Neutrophil (primary cell): ENCODE results near the gene MYO15A.
"Not testable (repeated sequence)": the region's sequence is repeated elsewhere in the genome, so short reads cannot be mapped to it uniquely, and the experiment has no call there.

Source experiments
- H3K27ac ChIP-seq: fragments of 200-600 bp; sonication (generic); 2 replicates; pipeline ENCODE4 v1.5.1; 2016; ENCODE audit warnings: mild to moderate bottlenecking, moderate library complexity
- H3K27me3 ChIP-seq: fragments of 200-600 bp; sonication (generic); 2 replicates; pipeline ENCODE4 v1.6.0; 2016; ENCODE audit warnings: mild to moderate bottlenecking
- H3K36me3 ChIP-seq: fragments of 200-600 bp; sonication (generic); 2 replicates; pipeline ENCODE4 v1.5.1; 2017
- H3K4me1 ChIP-seq, 2 experiments: fragments of 200-600 bp in 1 of 2; sonication (generic) in 1 of 2; 1 replicate in 1 of 2; 2 replicates in 1 of 2; pipeline versions ENCODE4 v1.5.1 to v1.6.1; 2013 to 2016; ENCODE audit warnings: low read depth in 1 of 2, low read length in 1 of 2, mild to moderate bottlenecking in 1 of 2, moderate library complexity in 1 of 2; ENCODE audit not compliant: control insufficient read depth in 1 of 2, insufficient read depth in 1 of 2
- H3K4me3 ChIP-seq, 2 experiments: fragments of 200-600 bp in 1 of 2; sonication (generic) in 1 of 2; 1 replicate in 1 of 2; 2 replicates in 1 of 2; pipeline ENCODE4 v1.5.1; 2013 to 2016; ENCODE audit warnings: low read depth in 1 of 2, low read length in 1 of 2, mild to moderate bottlenecking in 1 of 2, moderate library complexity in 1 of 2
- H3K9me3 ChIP-seq: fragments of 200-600 bp; sonication (generic); 2 replicates; pipeline ENCODE4 v1.5.1; 2016
- TF ChIP-seq, protein P1 (sequence below): fragments of 200-600 bp; sonication (generic); IDR thresholded peaks from 2 replicates; pipeline ENCODE4 v1.5.1; 2016; ENCODE audit warnings: antibody characterized with exemption

MYO15A gene

DNA sequence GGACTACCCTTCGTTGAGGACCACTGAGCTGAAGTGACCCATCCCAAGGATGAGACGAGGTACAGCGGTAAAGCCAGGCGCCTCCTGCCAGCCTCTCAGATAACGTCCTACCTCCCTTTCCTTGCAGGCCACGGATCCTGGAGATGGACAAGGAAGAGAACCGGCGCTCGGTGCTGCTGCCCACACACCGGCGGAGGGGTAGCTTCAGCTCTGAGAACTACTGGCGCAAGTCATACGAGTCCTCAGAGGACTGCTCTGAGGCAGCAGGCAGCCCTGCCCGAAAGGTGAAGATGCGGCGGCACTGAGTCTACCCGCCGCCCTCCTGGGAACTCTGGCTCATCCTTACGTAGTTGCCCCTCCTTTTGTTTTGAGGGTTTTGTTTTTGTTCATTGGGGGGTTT lies 99.5 kb downstream of the MYO15A start:
- Histone ChIP-seq H3K4me3 (no peak overlapping the region), H3K27ac (no peak overlapping the region), H3K4me1 (no peaks in the 10 kb centered on the region), H3K27me3 (no peaks in the 10 kb centered on the region), H3K36me3 (peaks cover 70% of the 10 kb centered on the region), H3K9me3 (no peaks in the 10 kb centered on the region)
- TF ChIP-seq, protein P1, sequence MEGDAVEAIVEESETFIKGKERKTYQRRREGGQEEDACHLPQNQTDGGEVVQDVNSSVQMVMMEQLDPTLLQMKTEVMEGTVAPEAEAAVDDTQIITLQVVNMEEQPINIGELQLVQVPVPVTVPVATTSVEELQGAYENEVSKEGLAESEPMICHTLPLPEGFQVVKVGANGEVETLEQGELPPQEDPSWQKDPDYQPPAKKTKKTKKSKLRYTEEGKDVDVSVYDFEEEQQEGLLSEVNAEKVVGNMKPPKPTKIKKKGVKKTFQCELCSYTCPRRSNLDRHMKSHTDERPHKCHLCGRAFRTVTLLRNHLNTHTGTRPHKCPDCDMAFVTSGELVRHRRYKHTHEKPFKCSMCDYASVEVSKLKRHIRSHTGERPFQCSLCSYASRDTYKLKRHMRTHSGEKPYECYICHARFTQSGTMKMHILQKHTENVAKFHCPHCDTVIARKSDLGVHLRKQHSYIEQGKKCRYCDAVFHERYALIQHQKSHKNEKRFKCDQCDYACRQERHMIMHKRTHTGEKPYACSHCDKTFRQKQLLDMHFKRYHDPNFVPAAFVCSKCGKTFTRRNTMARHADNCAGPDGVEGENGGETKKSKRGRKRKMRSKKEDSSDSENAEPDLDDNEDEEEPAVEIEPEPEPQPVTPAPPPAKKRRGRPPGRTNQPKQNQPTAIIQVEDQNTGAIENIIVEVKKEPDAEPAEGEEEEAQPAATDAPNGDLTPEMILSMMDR: no peak

DNA sequence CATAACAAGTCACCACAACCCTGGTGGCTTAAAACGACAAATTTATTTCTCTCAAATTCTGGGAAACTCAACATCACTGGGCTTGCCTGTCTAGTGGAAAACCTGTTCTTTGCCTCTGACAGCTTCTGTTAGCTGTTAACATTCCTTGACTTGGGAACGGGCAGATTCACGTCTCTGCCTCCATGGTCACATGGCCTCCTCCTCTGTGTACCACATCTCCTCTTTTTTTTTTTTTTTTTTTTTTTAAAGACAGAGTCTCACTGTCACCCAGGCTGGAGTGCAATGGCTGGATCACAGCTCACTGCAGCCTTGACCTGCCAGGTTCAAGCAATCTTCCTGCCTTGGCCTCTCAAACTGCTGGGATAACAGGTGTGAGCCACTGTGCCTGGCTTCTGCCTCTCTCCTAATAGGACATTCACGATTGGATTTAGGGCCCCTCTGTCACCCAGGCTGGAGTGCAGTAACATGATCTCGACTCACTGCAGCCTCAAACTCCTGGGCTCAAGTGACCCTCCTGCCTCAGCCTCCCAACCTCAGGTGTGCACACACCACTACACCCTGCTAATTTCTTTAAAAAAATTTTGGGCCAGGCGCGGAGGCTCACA lies 105.2 kb downstream of the MYO15A start:
- H3K36me3 ChIP-seq: peaks cover 25% of the 10 kb centered on the region
- no peaks in the 10 kb centered on the region for H3K9me3 ChIP-seq
- no peak overlapping the region for H3K4me3 ChIP-seq
- no peaks in the 10 kb centered on the region for H3K27me3 ChIP-seq
- TF ChIP-seq, protein P1: no peak
- no peak overlapping the region for H3K27ac ChIP-seq
- no peaks in the 10 kb centered on the region for H3K4me1 ChIP-seq

DNA sequence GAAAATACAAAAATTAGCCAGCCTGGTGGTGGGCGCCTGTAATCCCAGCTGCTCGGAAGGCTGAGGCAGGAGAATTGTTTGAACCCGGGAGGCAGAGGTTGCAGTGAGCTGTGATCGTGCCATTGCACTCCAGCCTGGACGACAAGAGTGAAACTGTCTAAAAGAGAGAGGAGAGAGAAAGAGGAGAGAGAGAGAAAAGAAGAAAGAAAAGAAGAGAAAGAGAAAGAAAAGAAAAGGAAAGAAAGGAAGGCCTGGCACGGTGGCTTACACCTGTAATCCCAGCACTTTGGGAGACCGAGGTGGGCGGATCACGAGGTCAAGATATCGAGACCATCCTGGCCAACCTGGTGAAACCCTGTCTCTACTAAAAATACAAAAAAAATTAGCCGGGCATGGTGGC lies 108.3 kb downstream of the MYO15A start:
- not testable (repeated sequence) for H3K27ac ChIP-seq, H3K27me3 ChIP-seq, H3K4me1 ChIP-seq, H3K9me3 ChIP-seq, H3K4me3 ChIP-seq, H3K36me3 ChIP-seq

DNA sequence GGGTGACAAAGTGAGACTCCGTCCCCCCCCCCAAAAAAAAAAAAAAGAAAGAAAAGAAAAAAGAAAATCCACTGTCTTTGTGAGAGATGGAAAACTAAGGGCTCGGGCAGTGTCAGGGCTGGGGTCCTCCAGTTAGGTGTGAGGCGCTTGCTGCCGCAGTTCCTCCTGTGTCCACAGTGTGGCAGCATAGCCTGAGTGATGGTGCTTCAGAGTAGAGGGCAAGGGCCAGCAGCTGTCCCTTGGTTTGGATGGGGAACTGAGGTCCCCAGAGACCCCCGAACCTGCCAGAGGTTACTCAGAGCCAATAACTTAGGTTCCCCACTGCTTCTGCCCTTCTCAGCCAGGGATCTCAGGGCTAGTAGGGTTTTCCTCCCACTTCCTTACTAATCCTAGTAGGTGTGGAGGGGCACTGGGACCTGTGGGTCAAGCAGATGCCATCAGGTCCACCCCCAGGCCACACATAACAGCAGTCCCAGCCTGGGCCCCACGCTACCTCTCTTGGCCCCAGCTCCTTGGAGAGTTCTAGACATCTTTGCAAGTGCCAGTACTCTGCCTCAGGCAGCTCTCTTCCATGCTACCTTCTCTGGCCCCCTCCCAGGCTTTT lies 109.0 kb downstream of the MYO15A start:
- Histone ChIP-seq H3K27me3 (no peaks in the 10 kb centered on the region), H3K4me3 (no peak overlapping the region), H3K36me3 (no peaks in the 10 kb centered on the region), H3K27ac (no peak overlapping the region), H3K9me3 (no peaks in the 10 kb centered on the region), H3K4me1 (no peaks in the 10 kb centered on the region)
- TF ChIP-seq, protein P1: peak; percentile 87

DNA sequence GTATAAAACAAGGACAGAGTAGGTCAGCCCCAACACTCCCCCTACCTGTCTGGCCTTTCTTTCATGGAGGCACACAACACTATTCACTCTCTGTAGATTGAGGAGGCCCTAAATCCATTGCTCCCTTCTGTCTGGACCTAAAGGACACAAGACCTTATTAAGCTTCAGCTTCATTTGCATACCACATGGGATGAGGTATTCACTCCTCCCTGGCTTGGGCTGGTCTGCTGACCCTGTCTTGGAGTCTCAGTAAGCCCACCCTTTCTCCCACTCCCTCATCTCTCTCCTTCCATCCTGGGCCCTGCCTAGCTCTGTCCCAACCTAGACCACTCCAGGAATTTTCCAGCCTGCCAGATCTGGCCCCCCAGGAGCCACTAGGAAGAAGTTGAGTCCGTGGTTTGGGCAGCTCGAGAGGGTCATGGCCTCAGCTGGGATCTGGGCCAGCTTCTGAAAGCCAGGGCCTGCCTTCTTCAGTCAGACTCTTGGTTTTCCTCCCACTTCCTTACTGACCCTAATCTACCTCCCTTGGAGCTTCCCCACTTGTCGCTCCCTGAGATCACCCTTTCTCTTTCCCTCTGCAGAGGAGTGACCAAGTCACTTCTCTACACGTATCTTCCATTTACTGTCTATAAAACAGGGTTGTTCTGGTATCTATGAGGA lies 110.3 kb downstream of the MYO15A start:
- TF ChIP-seq, protein P1: no peak

DNA sequence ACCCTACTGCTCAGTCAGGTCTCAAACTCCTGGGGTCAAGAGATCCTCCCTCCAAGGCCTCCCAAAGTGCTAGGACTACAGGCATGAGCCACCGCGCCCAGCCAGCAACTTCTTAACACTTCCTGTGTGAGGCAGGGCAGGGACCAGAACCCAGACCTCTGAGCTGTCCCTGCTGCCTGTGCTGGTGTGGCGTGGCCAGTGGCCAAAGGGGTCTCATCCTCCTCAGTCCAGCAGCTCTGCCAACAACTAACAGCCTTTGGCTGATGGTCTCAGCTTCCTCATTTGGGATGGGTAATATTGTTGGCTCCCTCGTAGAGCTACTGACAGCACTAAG lies 115.5 kb downstream of the MYO15A start:
- no peak overlapping the region for H3K4me3 ChIP-seq
- no peaks in the 10 kb centered on the region for H3K9me3 ChIP-seq
- TF ChIP-seq, protein P1: no peak
- peaks cover 13% of the 10 kb centered on the region for H3K27me3 ChIP-seq
- no peaks in the 10 kb centered on the region for H3K36me3 ChIP-seq
- peaks cover 11 to 13% of the 10 kb centered on the region in 2 experiments for H3K4me1 ChIP-seq
- H3K27ac ChIP-seq: no peak overlapping the region

More for the DNA sequence above, 110.3 kb downstream of the MYO15A start:
- Histone ChIP-seq H3K4me1 (no peaks in the 10 kb centered on the region), H3K27me3 (no peaks in the 10 kb centered on the region), H3K27ac (no peak overlapping the region), H3K9me3 (no peaks in the 10 kb centered on the region), H3K4me3 (no peak overlapping the region), H3K36me3 (no peaks in the 10 kb centered on the region)
